WTC11 (cell line): ENCODE results near the gene SMPX. TPM values are rescaled to one million over a fixed set of nuclear protein-coding genes. Genes with fewer than 3 reads are reported as not detected.

Source experiments
- ATAC-seq: fragments of 200-7000 bp; cut with Tn5 transposase; 2 replicates; pipeline ENCODE4 v1.10.0; 2021; ENCODE audit warnings: mild to moderate bottlenecking, moderate library complexity
- CTCF ChIA-PET: fragments of 300-600 bp; sonication (Branson Sonifier 250); formaldehyde crosslinking; loops from one replicate; lab custom pipeline; 2021; ENCODE audit warnings: antibody characterized with exemption; lab: Charles Lee
- POLR2A ChIA-PET: fragments of 350-600 bp; sonication (Branson Sonifier 250); formaldehyde crosslinking; loops from one replicate; lab custom pipeline; 2021; ENCODE audit warnings: antibody characterized with exemption; lab: Charles Lee
- DNase-seq: peaks from one replicate; pipeline ENCODE4 v3.0.0; 2021; ENCODE audit warnings: low spot score
- H3K27ac Mint-ChIP-seq: 2 replicates; pipeline ENCODE4 v1.8.0; 2021; ENCODE audit warnings: mixed read lengths
- H3K27me3 Mint-ChIP-seq: 2 replicates; pipeline ENCODE4 v1.8.0; 2021; ENCODE audit warnings: low read depth, mild to moderate bottlenecking, moderate library complexity, mixed read lengths
- H3K36me3 Mint-ChIP-seq: 2 replicates; pipeline ENCODE4 v1.8.0; 2021; ENCODE audit warnings: mixed read lengths
- H3K4me1 Mint-ChIP-seq: 2 replicates; pipeline ENCODE4 v1.8.0; 2022; ENCODE audit warnings: mixed read lengths
- H3K4me3 Mint-ChIP-seq: 2 replicates; pipeline ENCODE4 v1.8.0; 2021; ENCODE audit warnings: mild to moderate bottlenecking, moderate library complexity, mixed read lengths
- H3K9me3 Mint-ChIP-seq: 2 replicates; pipeline ENCODE4 v1.8.0; 2021; ENCODE audit warnings: mixed read lengths
- ESRRA ChIP-seq: sonication (generic); formaldehyde crosslinking; IDR thresholded peaks from 2 replicates; pipeline ENCODE4 v1.8.1; 2022; ENCODE audit warnings: mild to moderate bottlenecking, missing genetic modification reagents, borderline replicate concordance
- FOXP1 ChIP-seq: sonication (generic); formaldehyde crosslinking; IDR thresholded peaks from 2 replicates; pipeline ENCODE4 v1.8.0; 2022; ENCODE audit warnings: missing genetic modification reagents, mild to moderate bottlenecking, moderate library complexity, borderline replicate concordance
- GRHL2 ChIP-seq: fragments of 250-450 bp; sonication (Bioruptor Pico); IDR thresholded peaks from 2 replicates; pipeline ENCODE4 v1.8.0; 2022; ENCODE audit warnings: mild to moderate bottlenecking, moderate library complexity; ENCODE audit not compliant: insufficient replicate concordance, severe bottlenecking
- IRF1 ChIP-seq: sonication (generic); formaldehyde crosslinking; IDR thresholded peaks from 2 replicates; pipeline ENCODE4 v1.8.0; 2023; ENCODE audit warnings: missing genetic modification reagents
- JUN ChIP-seq: sonication (generic); formaldehyde crosslinking; IDR thresholded peaks from 2 replicates; pipeline ENCODE4 v1.8.0; 2023; ENCODE audit warnings: mild to moderate bottlenecking, missing genetic modification reagents
- MXD4 ChIP-seq: fragments of 250-450 bp; sonication (Bioruptor Pico); IDR thresholded peaks from 2 replicates; pipeline ENCODE4 v1.8.0; 2021; ENCODE audit warnings: mild to moderate bottlenecking, moderate library complexity, borderline replicate concordance
- NFYB ChIP-seq: sonication (generic); formaldehyde crosslinking; conservative IDR thresholded peaks from 2 replicates; pipeline ENCODE4 v1.8.0; 2022; ENCODE audit warnings: low read depth, missing genetic modification reagents
- RELA ChIP-seq: sonication (generic); formaldehyde crosslinking; IDR thresholded peaks from 2 replicates; pipeline ENCODE4 v1.8.1; 2022; ENCODE audit warnings: missing genetic modification reagents, mild to moderate bottlenecking, borderline replicate concordance
- SOX15 ChIP-seq: fragments of 250-450 bp; sonication (Bioruptor Pico); IDR thresholded peaks from 2 replicates; pipeline ENCODE4 v1.9.0; 2021; ENCODE audit warnings: mild to moderate bottlenecking
- TCF7 ChIP-seq: sonication (generic); formaldehyde crosslinking; IDR thresholded peaks from 2 replicates; pipeline ENCODE4 v1.8.0; 2022; ENCODE audit warnings: mild to moderate bottlenecking, low read depth, missing genetic modification reagents, moderate library complexity
- TEAD1 ChIP-seq: sonication (generic); formaldehyde crosslinking; IDR thresholded peaks from 2 replicates; pipeline ENCODE4 v1.8.0; 2022; ENCODE audit warnings: mild to moderate bottlenecking, missing genetic modification reagents
- ZNF416 ChIP-seq: fragments of 250-450 bp; sonication (Bioruptor Pico); IDR thresholded peaks from 2 replicates; pipeline ENCODE4 v1.9.0; 2021; ENCODE audit warnings: mild to moderate bottlenecking, inconsistent platforms
- ZNF423 ChIP-seq: fragments of 250-450 bp; sonication (Bioruptor Pico); IDR thresholded peaks from 2 replicates; pipeline ENCODE4 v2.1.2; 2022; ENCODE audit warnings: mild to moderate bottlenecking, moderate library complexity
- ZNF671 ChIP-seq: fragments of 250-450 bp; sonication (Bioruptor Pico); IDR thresholded peaks from 2 replicates; pipeline ENCODE4 v1.8.0; 2021; ENCODE audit warnings: mild to moderate bottlenecking
- total RNA-seq: library from RNA; stranded (reverse); gene quantifications from 3 replicates; pipeline ENCODE4 v1.2.3, GENCODE V29; 2021
- TF ChIP-seq, protein P1 (sequence below): sonication (generic); formaldehyde crosslinking; IDR thresholded peaks from 2 replicates; pipeline ENCODE4 v1.8.0; 2022; ENCODE audit warnings: mild to moderate bottlenecking, missing genetic modification reagents
- TF ChIP-seq, protein P2 (sequence below): sonication (generic); formaldehyde crosslinking; IDR thresholded peaks from 2 replicates; pipeline ENCODE4 v1.8.1; 2022; ENCODE audit warnings: missing genetic modification reagents, borderline replicate concordance
- TF ChIP-seq, protein P3 (sequence below): sonication (generic); formaldehyde crosslinking; IDR thresholded peaks from 2 replicates; pipeline ENCODE4 v1.8.1; 2023; ENCODE audit warnings: mild to moderate bottlenecking, missing genetic modification reagents, borderline replicate concordance
- TF ChIP-seq, protein P4 (sequence below): sonication (generic); formaldehyde crosslinking; IDR thresholded peaks from 2 replicates; pipeline ENCODE4 v1.8.1; 2023; ENCODE audit warnings: mild to moderate bottlenecking, missing genetic modification reagents, moderate library complexity
- TF ChIP-seq, protein P5 (sequence below): sonication (generic); formaldehyde crosslinking; IDR thresholded peaks from 2 replicates; pipeline ENCODE4 v1.8.0; 2022; ENCODE audit warnings: mild to moderate bottlenecking, missing genetic modification reagents
- TF ChIP-seq, protein P6 (sequence below): fragments of 250-450 bp; sonication (Bioruptor Pico); IDR thresholded peaks from 2 replicates; pipeline ENCODE4 v1.9.0; 2021; ENCODE audit warnings: moderate library complexity, mild to moderate bottlenecking, inconsistent platforms, borderline replicate concordance
- TF ChIP-seq, protein P7 (sequence below): sonication (generic); formaldehyde crosslinking; IDR thresholded peaks from 2 replicates; pipeline ENCODE4 v1.8.1; 2023; ENCODE audit warnings: mild to moderate bottlenecking, moderate library complexity, missing genetic modification reagents

The SMPX gene
- total RNA-seq, 1 experiment from 2014 or later: not detected

- CTCF ChIA-PET: no interaction called here
- Mint-ChIP-seq H3K27ac (no peak overlapping the region), H3K27me3 (no peaks in the 10 kb centered on the region), H3K4me3 (no peak overlapping the region), H3K9me3 (no peaks in the 10 kb centered on the region), H3K36me3 (no peaks in the 10 kb centered on the region), H3K4me1 (peaks cover 6% of the 10 kb centered on the region)
- TF ChIP-seq MXD4 (CRISPR knock-in tag): no peak
- TF ChIP-seq JUN (CRISPR knock-in tag): no peak
- TF ChIP-seq RELA: no peak
- TF ChIP-seq, protein P1, sequence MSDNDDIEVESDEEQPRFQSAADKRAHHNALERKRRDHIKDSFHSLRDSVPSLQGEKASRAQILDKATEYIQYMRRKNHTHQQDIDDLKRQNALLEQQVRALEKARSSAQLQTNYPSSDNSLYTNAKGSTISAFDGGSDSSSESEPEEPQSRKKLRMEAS (CRISPR knock-in tag): no peak
- no peak for TF ChIP-seq IRF1 (CRISPR knock-in tag)
- no peak for TF ChIP-seq ZNF671
- TF ChIP-seq, protein P2, sequence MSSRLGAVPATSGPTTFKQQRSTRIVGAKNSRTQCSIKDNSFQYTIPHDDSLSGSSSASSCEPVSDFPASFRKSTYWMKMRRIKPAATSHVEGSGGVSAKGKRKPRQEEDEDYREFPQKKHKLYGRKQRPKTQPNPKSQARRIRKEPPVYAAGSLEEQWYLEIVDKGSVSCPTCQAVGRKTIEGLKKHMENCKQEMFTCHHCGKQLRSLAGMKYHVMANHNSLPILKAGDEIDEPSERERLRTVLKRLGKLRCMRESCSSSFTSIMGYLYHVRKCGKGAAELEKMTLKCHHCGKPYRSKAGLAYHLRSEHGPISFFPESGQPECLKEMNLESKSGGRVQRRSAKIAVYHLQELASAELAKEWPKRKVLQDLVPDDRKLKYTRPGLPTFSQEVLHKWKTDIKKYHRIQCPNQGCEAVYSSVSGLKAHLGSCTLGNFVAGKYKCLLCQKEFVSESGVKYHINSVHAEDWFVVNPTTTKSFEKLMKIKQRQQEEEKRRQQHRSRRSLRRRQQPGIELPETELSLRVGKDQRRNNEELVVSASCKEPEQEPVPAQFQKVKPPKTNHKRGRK (CRISPR knock-in tag): no peak
- TF ChIP-seq, protein P3, sequence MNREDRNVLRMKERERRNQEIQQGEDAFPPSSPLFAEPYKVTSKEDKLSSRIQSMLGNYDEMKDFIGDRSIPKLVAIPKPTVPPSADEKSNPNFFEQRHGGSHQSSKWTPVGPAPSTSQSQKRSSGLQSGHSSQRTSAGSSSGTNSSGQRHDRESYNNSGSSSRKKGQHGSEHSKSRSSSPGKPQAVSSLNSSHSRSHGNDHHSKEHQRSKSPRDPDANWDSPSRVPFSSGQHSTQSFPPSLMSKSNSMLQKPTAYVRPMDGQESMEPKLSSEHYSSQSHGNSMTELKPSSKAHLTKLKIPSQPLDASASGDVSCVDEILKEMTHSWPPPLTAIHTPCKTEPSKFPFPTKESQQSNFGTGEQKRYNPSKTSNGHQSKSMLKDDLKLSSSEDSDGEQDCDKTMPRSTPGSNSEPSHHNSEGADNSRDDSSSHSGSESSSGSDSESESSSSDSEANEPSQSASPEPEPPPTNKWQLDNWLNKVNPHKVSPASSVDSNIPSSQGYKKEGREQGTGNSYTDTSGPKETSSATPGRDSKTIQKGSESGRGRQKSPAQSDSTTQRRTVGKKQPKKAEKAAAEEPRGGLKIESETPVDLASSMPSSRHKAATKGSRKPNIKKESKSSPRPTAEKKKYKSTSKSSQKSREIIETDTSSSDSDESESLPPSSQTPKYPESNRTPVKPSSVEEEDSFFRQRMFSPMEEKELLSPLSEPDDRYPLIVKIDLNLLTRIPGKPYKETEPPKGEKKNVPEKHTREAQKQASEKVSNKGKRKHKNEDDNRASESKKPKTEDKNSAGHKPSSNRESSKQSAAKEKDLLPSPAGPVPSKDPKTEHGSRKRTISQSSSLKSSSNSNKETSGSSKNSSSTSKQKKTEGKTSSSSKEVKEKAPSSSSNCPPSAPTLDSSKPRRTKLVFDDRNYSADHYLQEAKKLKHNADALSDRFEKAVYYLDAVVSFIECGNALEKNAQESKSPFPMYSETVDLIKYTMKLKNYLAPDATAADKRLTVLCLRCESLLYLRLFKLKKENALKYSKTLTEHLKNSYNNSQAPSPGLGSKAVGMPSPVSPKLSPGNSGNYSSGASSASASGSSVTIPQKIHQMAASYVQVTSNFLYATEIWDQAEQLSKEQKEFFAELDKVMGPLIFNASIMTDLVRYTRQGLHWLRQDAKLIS: no peak
- TF ChIP-seq, protein P4, sequence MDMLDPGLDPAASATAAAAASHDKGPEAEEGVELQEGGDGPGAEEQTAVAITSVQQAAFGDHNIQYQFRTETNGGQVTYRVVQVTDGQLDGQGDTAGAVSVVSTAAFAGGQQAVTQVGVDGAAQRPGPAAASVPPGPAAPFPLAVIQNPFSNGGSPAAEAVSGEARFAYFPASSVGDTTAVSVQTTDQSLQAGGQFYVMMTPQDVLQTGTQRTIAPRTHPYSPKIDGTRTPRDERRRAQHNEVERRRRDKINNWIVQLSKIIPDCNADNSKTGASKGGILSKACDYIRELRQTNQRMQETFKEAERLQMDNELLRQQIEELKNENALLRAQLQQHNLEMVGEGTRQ: no peak
- POLR2A ChIA-PET: no interaction called here
- ATAC-seq: no peak
- no peak for DNase-seq
Measured at GRCh38 chrX:21735038-21735767, 22.7 kb downstream of the SMPX start.

- ChIA-PET POLR2A (no interaction called here), CTCF (no interaction called here)
- H3K4me1 Mint-ChIP-seq: peaks cover 6% of the 10 kb centered on the region; the same call in 1 of the 2 replicates
Measured at GRCh38 chrX:21734175-21734574, 23.7 kb downstream of the SMPX start.

More at GRCh38 chrX:21734175-21734574, 23.7 kb downstream of the SMPX start:
- Mint-ChIP-seq H3K9me3 (no peaks in the 10 kb centered on the region), H3K4me3 (no peak overlapping the region), H3K27ac (no peak overlapping the region), H3K27me3 (no peaks in the 10 kb centered on the region), H3K36me3 (no peaks in the 10 kb centered on the region)
- TF ChIP-seq FOXP1 (CRISPR knock-in tag): no peak
- TF ChIP-seq ESRRA (CRISPR knock-in tag): no peak
- TF ChIP-seq TCF7 (CRISPR knock-in tag): no peak
- TF ChIP-seq, protein P5, sequence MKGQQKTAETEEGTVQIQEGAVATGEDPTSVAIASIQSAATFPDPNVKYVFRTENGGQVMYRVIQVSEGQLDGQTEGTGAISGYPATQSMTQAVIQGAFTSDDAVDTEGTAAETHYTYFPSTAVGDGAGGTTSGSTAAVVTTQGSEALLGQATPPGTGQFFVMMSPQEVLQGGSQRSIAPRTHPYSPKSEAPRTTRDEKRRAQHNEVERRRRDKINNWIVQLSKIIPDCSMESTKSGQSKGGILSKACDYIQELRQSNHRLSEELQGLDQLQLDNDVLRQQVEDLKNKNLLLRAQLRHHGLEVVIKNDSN (CRISPR knock-in tag): no peak
- no peak for TF ChIP-seq TEAD1 (CRISPR knock-in tag)
- TF ChIP-seq NFYB (CRISPR knock-in tag): no peak
- TF ChIP-seq, protein P6, sequence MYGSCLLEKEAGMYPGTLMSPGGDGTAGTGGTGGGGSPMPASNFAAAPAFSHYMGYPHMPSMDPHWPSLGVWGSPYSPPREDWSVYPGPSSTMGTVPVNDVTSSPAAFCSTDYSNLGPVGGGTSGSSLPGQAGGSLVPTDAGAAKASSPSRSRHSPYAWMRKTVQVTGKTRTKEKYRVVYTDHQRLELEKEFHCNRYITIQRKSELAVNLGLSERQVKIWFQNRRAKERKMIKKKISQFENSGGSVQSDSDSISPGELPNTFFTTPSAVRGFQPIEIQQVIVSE (CRISPR knock-in tag): no peak
- TF ChIP-seq ZNF416 (CRISPR knock-in tag): no peak
- no peak for TF ChIP-seq SOX15
- no peak for TF ChIP-seq GRHL2 (CRISPR knock-in tag)
- no peak for TF ChIP-seq JUN (CRISPR knock-in tag)
- TF ChIP-seq, protein P7, sequence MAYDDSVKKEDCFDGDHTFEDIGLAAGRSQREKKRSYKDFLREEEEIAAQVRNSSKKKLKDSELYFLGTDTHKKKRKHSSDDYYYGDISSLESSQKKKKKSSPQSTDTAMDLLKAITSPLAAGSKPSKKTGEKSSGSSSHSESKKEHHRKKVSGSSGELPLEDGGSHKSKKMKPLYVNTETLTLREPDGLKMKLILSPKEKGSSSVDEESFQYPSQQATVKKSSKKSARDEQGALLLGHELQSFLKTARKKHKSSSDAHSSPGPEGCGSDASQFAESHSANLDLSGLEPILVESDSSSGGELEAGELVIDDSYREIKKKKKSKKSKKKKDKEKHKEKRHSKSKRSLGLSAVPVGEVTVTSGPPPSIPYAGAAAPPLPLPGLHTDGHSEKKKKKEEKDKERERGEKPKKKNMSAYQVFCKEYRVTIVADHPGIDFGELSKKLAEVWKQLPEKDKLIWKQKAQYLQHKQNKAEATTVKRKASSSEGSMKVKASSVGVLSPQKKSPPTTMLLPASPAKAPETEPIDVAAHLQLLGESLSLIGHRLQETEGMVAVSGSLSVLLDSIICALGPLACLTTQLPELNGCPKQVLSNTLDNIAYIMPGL: no peak
- TF ChIP-seq ZNF423 (CRISPR knock-in tag): no peak
- ATAC-seq (no peak), DNase-seq (no peak)
